HG03135 (cell line): ENCODE results near the gene SIRPA.

Experiments used
- ATAC-seq: cut with Tn5 transposase; IDR thresholded peaks from one replicate; pipeline ENCODE4 v1.9.1; 2021; ENCODE audit warnings: mild to moderate bottlenecking, moderate library complexity; ENCODE audit not compliant: unreplicated experiment

The SIRPA gene

GRCh38 chr20:1894951-1895673, at the start of gene SIRPA:
Gene SIRPA (plus strand): TSS chr20:1895407. CDS start chr20:1895448, 41 bp downstream.
- no peak for ATAC-seq

DNA sequence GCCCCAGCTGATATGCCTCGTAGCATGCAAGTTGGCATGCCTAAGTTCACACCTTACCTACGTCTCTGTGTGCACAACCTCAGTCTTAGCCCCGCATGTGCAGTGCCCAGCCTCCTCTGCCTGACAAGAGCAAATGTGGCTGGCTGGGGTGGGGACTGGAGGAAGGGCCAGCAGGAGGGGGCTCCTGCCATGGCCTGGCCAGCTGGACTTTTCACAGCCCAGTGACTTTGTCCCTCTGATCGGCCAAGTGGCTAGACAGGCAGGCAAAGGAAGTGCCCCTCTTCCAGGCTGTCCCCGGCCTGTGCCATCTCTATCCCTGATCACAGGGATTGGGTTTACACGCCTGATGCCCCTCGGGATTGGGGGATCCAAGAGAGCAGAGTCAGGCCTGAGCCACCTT, 49.5 kb upstream of the SIRPA start:
- ATAC-seq = no peak

DNA sequence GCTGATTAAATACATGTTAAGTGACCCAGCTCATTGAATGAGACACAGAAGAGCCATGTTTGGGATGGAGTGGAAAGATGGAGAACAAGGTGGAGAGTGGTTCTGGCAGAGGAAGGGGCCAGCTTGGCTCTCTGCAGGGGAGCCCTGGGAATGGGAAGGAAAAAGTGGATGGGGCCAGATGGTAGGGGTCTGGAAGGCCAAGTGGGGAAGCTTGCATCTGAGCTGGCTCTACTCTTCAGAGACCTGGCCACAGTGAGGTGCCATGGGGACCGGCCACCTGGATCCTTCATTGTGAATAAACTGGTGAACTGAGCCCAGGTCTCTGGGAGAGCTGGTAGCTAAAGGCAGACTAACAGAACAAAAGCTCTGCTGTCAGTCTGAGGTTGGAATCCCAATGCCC, 48.9 kb upstream of the SIRPA start:
- ATAC-seq = no peak

- no peak for ATAC-seq
Observed at GRCh38 chr20:1846876-1847275, 48.3 kb upstream of the SIRPA start.

DNA sequence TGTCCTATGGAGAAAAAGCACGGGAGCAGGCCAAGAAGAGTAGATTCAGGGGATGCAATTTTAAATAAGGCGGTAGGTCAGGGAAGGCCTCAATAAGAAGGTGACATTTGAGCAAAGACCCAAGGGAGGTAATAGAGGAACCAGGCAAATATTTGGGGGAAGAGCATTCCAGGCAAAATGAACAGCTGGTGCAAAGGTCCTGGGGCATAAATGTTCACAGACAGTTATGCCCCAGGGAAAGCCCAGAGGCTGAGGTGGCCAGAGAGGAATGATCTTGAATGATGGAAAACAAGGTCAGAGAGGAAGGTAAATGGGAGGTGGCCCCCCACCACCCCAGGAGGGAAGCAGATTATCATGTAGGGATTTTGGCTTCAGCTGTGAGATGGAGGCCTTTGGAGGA, 47.4 kb upstream of the SIRPA start:
- ATAC-seq = no peak

DNA sequence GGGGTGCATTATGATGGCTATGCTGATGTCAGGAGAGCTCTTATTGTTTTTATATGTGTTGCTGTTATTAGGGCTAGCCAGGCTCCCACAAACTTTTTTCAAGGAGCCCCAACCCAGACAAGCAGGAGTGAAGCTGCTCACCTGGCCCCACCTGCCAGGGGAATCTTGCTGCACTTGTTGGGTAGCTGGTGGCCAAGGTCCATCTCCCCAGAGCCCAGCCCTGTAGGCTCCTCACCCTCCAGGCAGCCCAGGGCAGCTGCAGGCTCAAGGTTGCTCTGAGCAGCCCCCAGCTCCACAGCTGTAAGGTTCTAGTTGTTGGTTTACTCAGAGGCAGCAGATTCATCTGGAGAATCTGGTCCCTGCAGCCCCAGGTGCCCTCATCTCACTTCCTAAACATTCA, 46.8 kb upstream of the SIRPA start:
- ATAC-seq = no peak

DNA sequence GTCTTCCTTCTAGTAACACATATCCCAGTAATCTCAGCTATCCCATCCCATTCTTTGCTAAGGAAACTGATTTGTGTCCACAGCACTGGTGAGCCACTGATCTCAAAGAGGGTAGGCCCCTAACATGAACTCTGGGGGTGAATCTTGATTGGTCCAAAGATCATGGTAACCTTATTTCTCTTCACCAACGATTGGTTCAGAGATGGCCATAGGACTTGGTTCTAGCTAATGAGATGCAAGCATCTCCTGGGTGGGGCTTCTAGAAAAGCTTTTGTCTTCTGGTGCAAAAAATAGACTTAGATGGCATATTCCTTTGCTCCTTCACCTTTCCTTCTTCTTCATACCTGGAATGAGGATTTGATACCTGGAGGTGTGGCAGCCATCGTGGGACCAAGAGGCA, 43.8 kb upstream of the SIRPA start:
- ATAC-seq = no peak

GRCh38 chr20:1853473-1853872, 41.7 kb upstream of the SIRPA start:
- ATAC-seq = no peak

DNA sequence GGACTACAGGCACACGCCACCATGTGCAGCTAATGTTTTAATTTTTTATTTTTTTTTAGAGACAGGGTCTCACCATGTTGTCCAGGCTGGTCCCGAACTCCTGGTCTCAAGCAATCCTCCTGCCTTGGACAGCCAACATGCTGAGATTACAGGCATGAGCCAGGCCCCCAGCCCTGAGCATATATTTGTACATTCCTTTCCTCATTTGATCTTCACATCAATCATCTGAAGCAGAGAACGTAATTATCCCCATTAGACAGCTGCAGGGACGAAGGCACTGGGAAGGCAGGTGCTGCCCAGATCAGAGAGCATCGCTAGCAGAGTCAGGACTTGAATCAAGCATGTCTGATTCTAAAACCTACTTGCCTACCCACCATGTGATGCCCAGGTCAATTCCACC, 41.0 kb upstream of the SIRPA start:
- ATAC-seq = no peak

- ATAC-seq = no peak
Observed at GRCh38 chr20:1855109-1855508, 40.1 kb upstream of the SIRPA start.

GRCh38 chr20:1855690-1856089, 39.5 kb upstream of the SIRPA start:
- ATAC-seq = no peak

- ATAC-seq = no peak
Observed at GRCh38 chr20:1856424-1856823, 38.8 kb upstream of the SIRPA start.

DNA sequence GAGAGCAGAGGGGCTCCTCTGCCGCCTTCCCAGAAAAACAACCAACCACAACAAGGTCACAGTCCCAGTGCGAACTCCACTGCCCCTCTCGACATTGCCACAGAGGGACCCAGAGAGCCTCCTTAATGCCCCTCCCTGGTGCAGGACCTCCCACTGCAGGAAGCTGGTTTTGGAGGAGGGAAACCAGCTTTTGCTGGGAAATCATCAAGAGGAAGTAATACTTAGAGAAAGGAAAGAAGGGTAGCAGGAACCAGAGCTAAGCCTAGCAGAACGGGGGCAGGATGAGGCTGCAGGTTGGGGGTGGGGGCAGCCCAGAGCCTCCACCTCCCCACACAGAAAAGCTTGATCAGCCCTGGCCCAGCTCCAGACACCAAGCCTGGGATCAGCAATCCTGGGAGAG, 37.7 kb upstream of the SIRPA start:
- ATAC-seq = no peak

DNA sequence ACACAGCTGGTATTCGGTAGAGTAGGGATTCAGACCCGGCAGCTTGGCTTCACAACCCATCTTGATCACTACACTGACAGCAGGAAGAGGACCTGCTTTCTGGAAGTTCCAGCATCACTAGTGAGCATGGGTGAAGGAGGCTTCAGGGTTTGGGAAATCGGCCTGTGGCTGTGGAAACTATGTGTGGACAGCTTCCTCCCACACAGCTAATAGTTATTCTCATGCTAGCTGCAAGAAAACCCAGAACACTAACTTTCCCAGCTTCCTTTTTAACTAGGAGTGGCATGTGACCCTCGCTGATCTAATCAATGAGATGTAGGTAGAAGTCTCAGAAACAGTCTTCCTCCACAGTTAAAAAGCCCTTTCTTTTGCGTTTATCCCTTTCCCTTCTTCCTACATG, 36.3 kb upstream of the SIRPA start:
- ATAC-seq = no peak

GRCh38 chr20:1860446-1860845, 34.8 kb upstream of the SIRPA start:
- ATAC-seq = no peak

DNA sequence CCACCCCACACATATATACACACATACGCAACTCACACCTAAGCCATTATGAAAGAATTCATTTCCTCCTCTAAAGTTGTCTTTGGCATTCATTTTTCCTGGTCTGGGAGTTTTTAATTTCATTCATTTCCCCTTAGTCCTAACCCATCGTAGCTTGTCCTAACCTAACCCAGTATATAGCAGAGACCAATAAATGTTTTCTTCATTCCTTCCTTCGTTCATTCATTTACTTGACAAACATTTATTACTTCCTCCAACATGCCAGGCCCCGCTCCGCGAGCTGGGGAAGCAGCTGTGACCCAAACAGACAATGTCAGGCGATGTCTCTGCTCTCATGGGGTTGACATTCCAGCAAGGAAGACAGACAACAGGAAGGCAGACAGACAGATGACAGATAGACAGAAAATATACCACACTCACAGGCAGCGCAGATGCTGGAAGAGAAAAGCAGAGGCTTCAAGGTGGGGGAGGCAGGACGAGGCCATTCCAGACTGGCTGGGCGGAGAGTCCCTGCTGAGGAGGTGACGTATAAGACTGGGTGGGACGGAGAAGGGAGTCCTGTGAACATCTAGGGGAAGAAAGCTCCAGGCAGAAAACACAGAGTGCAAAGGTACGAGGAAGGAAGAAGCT, 33.7 kb upstream of the SIRPA start:
- no peak for ATAC-seq

- ATAC-seq = no peak
Observed at GRCh38 chr20:1861996-1862662, 33.1 kb upstream of the SIRPA start.

DNA sequence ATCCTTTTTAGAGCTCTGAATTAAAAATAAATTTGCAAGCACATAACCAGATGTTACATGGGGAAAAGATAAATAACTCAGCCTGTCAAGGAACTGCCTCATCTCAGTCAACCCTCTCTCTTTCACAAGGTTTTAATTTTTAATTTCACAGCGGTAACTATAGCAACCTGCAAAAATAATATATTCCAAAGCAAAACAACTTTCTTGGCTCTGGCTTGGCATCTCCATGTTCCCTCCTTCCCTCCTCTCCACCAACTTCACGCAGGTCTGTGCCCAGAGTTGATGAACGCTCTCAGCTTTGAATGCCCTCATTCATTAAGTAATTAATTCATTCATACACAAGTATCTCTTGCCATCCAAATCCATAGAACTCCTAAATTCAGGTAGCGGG, 32.5 kb upstream of the SIRPA start:
- ATAC-seq = no peak

DNA sequence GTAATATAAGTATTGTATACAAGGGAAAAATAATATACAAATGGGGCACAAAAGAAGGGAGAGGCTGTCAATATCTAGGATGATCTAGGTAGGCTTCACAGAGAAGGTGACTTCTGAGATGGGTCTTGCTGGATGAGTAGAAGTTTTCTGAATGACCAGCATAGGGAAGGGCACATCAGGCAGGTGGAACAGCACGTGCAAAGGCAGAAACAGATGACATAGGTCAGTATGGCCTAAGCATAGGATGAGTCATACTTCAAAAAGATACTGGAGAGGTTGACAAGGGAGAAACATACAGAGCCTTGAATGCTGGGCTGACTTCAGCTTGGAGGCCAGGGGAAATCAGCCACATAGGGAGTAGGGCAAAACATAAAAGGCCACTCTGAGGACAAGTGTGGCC, 31.9 kb upstream of the SIRPA start:
- no peak for ATAC-seq

GRCh38 chr20:1866834-1867233, 28.4 kb upstream of the SIRPA start:
- no peak for ATAC-seq

GRCh38 chr20:1867495-1868260, 27.5 kb upstream of the SIRPA start:
- ATAC-seq = no peak

DNA sequence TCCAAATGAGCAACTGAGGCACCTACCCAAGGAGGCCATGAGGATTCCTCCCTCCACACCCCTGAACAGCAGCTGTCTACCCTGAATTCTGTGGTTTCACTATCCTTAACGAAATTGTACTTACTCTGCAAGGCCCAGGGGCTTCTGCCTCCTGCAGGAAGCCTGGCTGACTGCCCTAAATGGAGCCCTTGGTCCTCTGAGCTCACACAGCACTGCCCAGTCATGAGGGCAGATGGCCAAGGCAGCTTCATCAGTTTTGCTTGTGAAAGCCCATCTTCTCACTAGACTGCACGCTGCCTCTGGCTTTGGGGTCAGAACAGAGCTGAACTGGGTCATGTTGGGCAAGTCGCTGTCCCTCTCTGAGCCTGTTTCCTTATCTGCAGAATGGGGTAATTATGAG, 26.4 kb upstream of the SIRPA start:
- no peak for ATAC-seq
